Dedifferentiated amniotic fluid mesenchymal stem cell (primary cell): ENCODE data around the gene ACAP1.
"Not testable (repeated sequence)": the region's sequence is repeated elsewhere in the genome, so short reads cannot be mapped to it uniquely, and the experiment has no call there.

ENCODE experiments used
- DNase-seq: peaks from one replicate; pipeline ENCODE4 v3.0.0-alpha.2; 2016; ENCODE audit errors: extremely low spot score

Gene ACAP1

DNA sequence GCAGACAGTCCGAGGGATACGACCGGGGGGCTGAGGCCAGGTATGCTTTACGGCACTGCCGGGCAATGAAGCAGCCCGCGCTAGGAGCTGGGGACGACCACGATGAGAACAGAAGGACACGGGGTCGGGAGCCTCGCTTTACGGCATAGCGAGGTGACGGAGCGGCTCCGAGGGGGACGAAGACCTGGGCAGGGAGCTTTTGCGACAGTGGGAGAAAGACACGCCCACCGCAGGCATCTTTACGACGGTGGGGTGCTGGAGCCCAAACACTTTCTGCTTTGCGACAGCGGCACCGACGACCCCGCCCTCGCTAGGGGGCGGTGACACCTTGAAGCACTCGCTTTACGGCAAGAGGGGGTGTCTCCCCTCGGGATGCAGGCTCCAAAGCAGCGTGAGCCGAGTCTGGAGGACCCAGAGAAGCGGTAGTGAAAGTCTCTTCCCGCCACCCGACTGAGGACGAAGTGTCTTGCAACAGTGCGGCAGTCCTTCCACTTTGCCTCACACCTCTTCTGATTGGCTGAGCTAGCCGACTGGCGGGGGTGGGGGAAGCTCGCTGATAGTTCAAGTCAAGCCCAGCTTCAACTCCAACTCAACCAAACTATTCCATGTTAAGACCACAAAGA is 6.8 kb upstream of the ACAP1 start:
- DNase-seq = peak; percentile 94

DNA sequence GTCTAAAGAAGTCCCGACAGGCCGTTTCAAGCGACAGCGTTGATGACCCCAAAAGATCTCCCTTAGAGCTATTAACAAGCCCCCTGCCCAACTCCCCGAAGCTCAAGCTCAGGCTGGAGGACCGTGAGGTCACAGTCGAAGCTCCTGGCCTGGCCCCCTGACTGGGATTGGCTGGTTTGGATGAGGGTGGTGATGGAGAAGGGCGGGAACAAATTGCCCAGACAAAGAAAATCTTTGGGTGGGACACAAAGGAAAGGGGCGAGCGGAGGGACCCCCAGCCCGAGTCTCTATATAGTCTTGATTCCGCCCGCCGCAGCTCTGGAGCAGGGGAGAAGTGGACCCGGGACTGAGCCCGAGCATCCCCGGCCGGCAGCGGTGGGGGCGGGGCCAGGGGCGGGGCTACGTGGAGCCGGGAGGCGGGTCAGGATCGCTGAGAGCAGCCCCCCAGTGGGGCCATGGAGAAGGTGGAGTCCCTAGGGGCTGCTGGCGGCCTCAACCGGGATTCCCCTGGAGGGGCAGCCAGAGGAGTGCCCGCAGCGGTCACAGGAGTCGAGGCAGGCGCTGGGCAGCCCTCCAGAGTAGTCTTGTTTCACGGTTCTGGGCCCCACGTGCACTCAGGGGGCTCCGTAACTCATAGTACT is 6.2 kb upstream of the ACAP1 start:
- no peak for DNase-seq

- DNase-seq = no peak
These were observed 5.7 kb upstream of the ACAP1 start for GRCh38 chr17:7330638-7331015.

DNA sequence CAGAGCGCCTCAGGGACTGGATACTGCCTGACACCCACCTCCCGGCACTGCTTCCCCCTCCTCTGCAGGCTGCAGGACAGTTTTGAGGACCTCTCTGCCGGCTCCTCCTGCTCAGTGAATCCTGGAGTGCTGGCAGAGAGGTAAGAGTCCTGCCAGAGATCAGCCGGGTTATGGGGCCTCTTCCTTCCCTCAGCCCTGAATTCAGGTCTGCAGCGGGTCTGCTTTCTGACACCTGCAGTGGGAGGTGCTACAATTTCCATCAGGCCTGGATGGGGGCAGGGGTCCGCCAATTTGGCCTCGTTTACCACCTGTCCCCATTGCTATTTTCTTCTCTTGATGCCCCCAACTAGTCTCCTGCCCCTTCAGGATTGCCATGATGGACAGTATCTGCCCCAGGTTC is 4.2 kb upstream of the ACAP1 start:
- DNase-seq = no peak

DNA sequence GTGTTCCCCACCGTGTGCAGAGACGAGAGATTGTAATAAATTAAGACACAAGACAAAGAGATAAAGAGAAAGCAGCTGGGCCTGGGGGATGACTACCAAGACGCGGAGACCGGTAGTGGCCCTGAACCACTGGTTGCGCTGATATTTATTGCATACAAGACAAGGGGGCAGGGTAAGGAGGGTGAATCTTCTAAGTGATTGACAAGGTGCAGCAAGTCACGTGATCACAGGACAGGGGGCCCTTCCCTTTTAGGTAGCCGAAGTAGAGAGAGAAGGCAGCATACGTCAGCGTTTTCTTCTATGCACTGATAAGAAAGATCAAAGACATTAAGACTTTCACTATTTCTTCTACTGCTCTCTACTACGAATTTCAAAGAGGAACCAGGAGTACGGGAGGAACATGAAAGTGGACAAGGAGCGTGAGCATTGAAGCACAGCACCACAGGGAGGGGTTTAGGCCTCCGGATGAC is 3.7 kb upstream of the ACAP1 start:
- DNase-seq = not testable (repeated sequence)

GRCh38 chr17:7334938-7335538 is 1.3 kb upstream of the ACAP1 start:
- no peak for DNase-seq

DNA sequence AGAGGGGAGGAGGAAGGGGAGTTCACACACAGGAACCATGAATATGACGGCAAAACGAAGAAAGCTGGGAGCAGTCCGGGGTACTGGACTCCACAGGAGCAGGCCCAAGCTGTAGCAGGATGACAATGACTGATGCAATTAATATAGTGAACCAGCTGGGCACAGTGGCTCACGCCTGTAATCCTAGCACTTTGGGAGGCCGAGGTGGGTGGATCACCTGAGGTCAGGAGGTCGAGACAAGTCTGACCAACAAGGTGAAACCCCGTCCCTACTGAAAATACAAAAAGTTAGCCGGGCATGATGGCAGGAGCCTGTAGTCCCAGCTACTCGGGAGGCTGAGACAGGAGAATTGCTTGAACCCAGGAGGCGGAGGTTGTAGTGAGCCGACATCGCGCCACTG is 564 bp upstream of the ACAP1 start:
- not testable (repeated sequence) for DNase-seq

DNA sequence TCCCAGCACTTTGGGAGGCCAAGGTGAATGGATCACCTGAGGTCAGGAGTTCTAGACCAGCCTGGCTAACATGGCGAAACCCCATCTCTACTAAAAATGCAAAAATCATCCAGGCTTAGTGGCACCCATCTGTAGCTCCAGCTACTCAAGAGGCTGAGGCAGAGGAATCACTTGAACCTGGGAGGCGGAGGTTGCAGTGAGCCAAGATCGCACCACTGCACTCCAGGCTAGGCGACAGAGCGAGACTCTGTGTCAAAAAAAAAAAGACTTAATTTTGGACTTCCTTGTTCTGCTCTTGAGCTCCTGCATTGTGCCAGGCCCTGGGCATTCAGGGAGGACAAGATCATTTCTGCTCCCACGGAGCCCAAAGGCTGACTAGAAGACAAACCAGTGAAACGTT is 1.3 kb downstream of the ACAP1 start:
- not testable (repeated sequence) for DNase-seq

DNA sequence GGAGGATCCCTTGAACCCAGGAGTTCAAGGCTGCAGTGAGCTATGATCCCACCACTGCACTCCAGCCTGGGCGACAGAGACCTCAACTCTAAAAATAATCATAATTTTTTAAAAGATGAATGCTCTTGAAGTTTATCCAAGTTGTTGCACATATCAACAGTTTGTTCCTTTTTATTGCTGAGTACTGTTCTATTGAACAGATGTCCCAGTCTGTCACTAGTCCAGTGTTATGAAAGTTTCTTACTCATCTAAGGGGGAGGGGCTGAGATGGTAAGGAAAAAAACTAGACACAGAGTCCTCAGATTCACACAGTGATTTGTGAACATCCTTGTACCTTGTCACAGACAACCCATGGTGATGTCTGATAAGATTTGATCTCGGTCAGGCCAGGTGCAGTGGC is 3.9 kb downstream of the ACAP1 start:
- no peak for DNase-seq

- DNase-seq = no peak
These were observed 5.5 kb downstream of the ACAP1 start for GRCh38 chr17:7341842-7342241.

DNA sequence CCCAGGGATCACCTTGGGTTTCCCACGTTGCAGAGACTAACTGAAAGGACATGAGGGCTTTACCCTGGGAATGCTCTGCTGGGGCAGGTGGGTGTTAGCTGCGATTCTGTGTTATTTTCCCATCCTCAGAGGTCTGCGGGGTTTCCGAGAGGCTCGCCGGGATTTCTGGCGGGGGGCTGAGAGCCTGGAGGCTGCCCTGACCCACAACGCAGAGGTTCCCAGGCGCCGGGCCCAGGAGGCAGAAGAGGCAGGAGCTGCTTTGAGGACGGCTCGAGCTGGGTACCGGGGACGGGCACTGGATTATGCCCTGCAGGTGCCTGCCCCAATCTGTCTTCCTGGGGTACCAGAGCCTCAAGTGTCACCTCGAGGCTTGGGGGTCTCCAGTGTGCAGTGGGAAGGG is 6.9 kb downstream of the ACAP1 start:
- DNase-seq = no peak

DNA sequence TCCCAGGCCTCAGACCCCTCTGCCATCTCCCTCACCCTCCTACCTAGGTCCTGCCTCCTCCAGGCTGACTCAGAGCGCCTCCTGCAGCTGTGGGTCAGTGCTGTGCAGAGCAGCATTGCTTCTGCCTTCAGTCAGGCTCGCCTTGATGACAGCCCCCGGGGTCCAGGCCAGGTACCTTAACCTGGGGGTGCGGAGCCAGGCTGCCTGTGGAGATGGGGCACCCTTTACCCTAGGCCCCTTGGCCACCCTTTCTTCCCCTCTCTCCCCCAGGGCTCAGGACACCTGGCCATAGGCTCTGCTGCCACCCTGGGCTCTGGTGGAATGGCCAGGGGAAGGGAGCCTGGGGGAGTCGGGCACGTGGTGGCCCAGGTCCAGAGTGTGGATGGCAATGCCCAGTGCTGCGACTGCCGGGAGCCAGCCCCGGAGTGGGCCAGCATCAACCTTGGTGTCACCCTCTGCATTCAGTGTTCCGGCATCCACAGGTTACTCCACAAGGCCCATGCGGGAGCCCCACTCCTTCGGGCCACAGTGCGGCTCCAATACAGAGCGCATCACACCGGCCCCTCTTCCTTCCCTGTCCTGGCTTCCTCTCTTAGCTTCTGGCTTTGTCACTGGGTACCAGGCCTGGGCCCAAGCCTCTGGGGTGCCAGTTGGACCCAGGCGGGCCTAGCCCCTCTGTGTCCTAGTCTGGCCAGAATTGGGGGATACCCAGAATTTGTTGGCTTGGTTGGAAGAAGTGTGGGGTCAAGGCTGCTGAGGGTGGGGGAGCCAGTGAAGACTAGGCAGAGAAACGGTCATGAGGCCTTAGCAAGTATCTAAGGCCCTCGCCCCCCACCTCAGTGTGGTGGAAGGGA is 10.7 kb downstream of the ACAP1 start:
- DNase-seq = no peak

- DNase-seq = no peak
These were observed 11.5 kb downstream of the ACAP1 start for GRCh38 chr17:7347630-7348477.

GRCh38 chr17:7348478-7349242 is 12.3 kb downstream of the ACAP1 start:
- DNase-seq = no peak

- DNase-seq = peak; percentile 81
These were observed 15.6 kb downstream of the ACAP1 start, which contains the start of gene KCTD11 for GRCh38 chr17:7351665-7352502. KCTD11 (plus strand) TSS chr17:7352162.

DNA sequence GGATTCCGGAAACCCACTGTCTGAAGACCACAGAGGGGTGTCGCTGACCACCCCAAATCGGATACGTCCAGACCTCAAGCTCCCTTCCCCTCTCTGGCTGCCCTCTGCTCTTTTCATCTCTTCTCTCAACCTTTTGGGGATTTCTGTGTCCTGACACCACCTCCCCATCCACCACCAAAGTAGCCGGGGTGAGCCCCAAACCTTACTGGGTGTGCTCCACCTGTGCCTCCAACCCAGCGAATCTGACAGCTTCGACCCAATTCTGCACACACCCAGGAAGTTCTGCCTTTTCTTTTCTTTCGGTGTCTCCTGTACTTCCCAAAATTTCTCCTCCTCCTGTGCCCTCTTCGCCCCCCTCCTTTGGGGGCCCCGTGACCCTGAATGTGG is 16.2 kb downstream of the ACAP1 start:
- DNase-seq = no peak

- DNase-seq = no peak
These were observed 16.7 kb downstream of the ACAP1 start for GRCh38 chr17:7352910-7353635.

GRCh38 chr17:7354262-7354843 is 18.0 kb downstream of the ACAP1 start:
- no peak for DNase-seq

DNA sequence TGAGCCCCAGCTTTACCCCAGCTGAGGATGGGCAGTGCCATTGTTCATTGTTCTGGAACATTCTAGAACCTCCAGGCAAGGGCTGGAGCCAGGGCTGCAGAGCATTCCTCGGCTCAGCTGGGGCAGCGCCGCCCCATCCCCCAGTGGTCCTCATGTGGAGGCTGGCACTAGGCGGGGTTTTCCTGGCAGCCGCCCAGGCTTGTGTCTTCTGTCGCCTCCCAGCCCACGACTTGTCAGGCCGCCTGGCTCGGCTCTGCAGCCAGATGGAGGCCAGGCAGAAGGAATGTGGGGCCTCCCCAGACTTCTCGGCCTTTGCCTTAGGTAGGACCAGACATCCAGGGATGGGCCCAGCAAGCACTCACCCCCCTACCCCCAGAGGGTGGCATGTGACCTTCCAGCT is 18.7 kb downstream of the ACAP1 start, which contains the start of gene TMEM95:
Gene TMEM95 (plus strand): TSS at position 104 of the 400 bp plus-strand sequence. CDS start 49 bp downstream, at position 153.
- DNase-seq = peak; percentile 19
